Mucosa of descending colon (tissue), 3 donors: ENCODE results near the gene BCLAF1. TPM values are rescaled to one million over a fixed set of nuclear protein-coding genes. Genes with fewer than 3 reads are reported as not detected.
A peak's percentile ranks its signal among the peaks of the same experiment; 100 is the strongest.

ENCODE experiments used
- ATAC-seq: fragments of 200-7000 bp; cut with Tn5 transposase; one replicate; pipeline ENCODE4 v1.9.1; 2020; ENCODE audit warnings: mild to moderate bottlenecking, moderate library complexity
- DNase-seq, 3 donors: peaks; one replicate each; pipeline ENCODE4 v3.0.0-alpha.2; 2020
- H3K36me3 ChIP-seq: fragments of 200-600 bp; one replicate; pipeline ENCODE4 v1.8.0; 2021; ENCODE audit warnings: low read depth, mild to moderate bottlenecking
- H3K4me1 ChIP-seq: fragments of 200-600 bp; one replicate; pipeline ENCODE4 v1.8.0; 2021; ENCODE audit warnings: low read depth, mild to moderate bottlenecking
- H3K4me3 ChIP-seq: fragments of 200-600 bp; one replicate; pipeline ENCODE4 v1.8.0; 2021; ENCODE audit warnings: mild to moderate bottlenecking
- H3K9me3 ChIP-seq: fragments of 200-600 bp; one replicate; pipeline ENCODE4 v1.8.0; 2021; ENCODE audit warnings: mild to moderate bottlenecking
- intact Hi-C, 2 donors: fragments of 100-400 bp; cut with DNase I in 1 of 2; cut with micrococcal nuclease in 1 of 2; formaldehyde crosslinking; loops; one replicate each; pipeline versions ENCODE4 v1.11.0 to v1.11.1; 2022; cut with DNase I, micrococcal nuclease
- total RNA-seq, 3 donors: library from RNA; stranded (reverse); fragmentation: NEBNext Ultra II Directional in 2 of 3; extraction: Animal tissue kit (Norgen Biotek cat#: 25700) in 2 of 3; gene quantifications; one replicate each; pipeline versions ENCODE4 v1.2.1 to v1.2.4, GENCODE V29; 2021 to 2023
- TF ChIP-seq, protein P1 (sequence below): fragments of 200-600 bp; IDR thresholded peaks from one replicate; pipeline ENCODE4 v1.8.0; 2022; ENCODE audit warnings: antibody characterized with exemption, mild to moderate bottlenecking
- donor health status: DM: no; HTN: no; CAD: no; lungs with moderate emphysema.
- donor health status: DM: no; HTN: no; CAD: no.
- donor health status: DM: no; HTN: yes; CAD: no.

The BCLAF1 gene
- total RNA-seq, 3 donors from 2014 or later, result 111 to 130 (median 123) TPM

DNA sequence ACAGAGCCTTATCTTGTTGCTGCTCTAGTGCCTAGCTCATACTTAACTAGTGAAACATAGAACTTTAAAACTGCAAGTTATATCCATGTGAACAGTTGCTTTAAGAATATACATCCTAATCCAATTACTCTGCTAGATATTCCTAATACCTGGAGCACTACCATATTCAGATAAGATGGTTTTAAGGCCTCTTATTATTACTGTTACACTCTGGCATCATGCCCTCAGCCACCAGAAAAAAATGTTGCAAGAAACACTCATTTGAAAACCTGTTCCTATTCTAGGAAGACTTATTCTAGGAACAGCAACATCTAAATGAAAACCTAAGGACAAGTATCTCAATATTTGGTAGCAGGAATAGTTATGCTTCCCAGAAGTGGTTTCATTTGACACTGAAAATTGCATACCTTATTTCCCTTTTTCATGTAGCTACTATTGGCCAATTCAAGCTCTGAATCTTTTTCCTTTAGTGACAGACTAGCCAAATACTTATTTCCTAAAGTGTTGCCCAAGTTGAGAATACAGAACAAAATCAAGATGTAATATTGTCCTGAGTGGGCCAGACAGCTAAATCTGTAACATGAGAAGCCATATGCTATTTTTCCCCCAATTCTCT lies 34.7 kb downstream of the BCLAF1 start:
- TF ChIP-seq, protein P1, sequence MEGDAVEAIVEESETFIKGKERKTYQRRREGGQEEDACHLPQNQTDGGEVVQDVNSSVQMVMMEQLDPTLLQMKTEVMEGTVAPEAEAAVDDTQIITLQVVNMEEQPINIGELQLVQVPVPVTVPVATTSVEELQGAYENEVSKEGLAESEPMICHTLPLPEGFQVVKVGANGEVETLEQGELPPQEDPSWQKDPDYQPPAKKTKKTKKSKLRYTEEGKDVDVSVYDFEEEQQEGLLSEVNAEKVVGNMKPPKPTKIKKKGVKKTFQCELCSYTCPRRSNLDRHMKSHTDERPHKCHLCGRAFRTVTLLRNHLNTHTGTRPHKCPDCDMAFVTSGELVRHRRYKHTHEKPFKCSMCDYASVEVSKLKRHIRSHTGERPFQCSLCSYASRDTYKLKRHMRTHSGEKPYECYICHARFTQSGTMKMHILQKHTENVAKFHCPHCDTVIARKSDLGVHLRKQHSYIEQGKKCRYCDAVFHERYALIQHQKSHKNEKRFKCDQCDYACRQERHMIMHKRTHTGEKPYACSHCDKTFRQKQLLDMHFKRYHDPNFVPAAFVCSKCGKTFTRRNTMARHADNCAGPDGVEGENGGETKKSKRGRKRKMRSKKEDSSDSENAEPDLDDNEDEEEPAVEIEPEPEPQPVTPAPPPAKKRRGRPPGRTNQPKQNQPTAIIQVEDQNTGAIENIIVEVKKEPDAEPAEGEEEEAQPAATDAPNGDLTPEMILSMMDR, result no peak
- ATAC-seq, result no peak
- Histone ChIP-seq H3K9me3 (no peaks in the 10 kb centered on the region), H3K36me3 (no peaks in the 10 kb centered on the region), H3K4me1 (peaks cover 7% of the 10 kb centered on the region), H3K4me3 (no peak overlapping the region)
- intact Hi-C loops, result no loop called here
- no peak for DNase-seq

DNA sequence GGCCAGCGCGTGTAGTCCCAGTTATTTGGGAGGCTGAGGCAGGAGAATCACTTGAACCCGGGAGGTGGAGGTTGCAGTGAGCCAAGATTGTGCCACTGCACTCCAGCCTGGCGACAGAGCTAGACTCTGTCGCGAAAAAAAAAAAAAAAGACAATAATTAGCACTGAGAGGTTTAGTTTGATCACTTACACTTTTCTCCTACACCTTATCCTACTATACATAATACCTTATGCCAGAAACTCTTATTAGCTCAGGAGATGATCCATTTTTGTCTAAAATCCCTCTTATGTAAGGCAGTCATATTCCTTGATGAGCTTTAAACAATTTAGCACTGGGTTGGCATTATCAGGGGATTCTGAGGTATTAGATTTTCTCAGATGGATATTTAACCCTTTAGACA lies 35.9 kb downstream of the BCLAF1 start:
- no peaks in the 10 kb centered on the region for H3K36me3 ChIP-seq
- ATAC-seq (no peak), DNase-seq (no peak)
- TF ChIP-seq, protein P1, result no peak
- H3K4me3 ChIP-seq, result no peak overlapping the region
- peaks cover 15% of the 10 kb centered on the region for H3K4me1 ChIP-seq
- intact Hi-C loops, result no loop called here
- H3K9me3 ChIP-seq, result no peaks in the 10 kb centered on the region

DNA sequence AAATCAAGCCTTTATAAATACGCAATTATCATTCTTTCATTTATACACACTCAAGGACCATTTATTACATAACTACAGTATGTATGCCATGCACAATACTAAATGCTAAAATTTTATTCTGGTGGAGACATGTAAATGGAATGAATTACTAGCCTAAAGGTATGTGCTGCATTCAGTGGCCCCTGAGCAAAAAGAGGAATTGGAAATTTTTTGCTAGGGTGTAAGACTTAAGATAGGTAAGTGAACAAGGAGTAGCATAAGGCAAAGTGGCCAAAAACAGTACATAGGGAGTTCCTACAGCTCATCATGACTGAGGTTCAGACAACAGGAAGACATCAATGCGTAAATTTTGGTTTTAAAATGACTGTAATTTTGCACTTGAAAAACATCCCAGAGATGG lies 37.2 kb downstream of the BCLAF1 start:
- TF ChIP-seq, protein P1, result no peak
- intact Hi-C loops, result no loop called here
- ATAC-seq, result no peak

DNA sequence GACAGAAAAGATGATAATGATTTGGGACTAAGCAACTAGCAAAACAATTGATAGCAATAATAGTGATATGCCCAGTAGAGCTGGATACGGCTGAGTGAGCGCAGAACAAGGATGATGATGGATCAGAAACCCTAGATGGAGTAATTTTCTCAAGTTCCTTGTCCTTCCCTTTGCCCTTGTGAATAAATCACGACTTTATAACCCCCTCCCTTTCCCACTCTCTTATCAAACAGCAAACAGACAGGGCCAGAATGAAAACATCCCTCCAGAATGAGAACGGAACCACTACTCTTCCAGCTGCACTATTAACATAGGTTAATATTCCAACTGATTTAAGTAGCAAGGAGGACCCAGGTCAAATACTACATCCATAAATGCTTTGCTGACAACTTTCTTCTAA lies 38.3 kb downstream of the BCLAF1 start:
- Histone ChIP-seq H3K4me3 (no peak overlapping the region), H3K36me3 (no peaks in the 10 kb centered on the region), H3K4me1 (peaks cover 15% of the 10 kb centered on the region), H3K9me3 (no peaks in the 10 kb centered on the region)
- ATAC-seq (no peak), DNase-seq (no peak)
- TF ChIP-seq, protein P1, result no peak
- intact Hi-C loops, result no loop called here

More for the DNA sequence above, 37.2 kb downstream of the BCLAF1 start:
- Histone ChIP-seq H3K4me3 (no peak overlapping the region), H3K4me1 (peaks cover 15% of the 10 kb centered on the region), H3K9me3 (no peaks in the 10 kb centered on the region), H3K36me3 (no peaks in the 10 kb centered on the region)
- no peak for DNase-seq

DNA sequence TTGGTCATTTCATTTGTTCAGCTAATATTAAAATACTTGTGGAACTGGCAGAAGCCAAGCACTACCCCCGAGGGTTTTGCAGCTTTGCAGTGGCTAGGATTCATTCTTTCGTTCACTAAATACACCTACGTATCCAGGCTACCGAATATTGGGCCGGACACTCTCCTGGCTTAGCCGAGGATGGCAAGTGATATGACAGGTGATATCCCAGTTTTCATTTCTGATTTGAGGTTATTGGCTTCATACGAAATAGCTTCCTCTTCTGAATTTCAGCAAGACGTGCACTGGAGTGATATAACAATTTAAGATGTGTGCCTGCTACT lies 39.0 kb downstream of the BCLAF1 start:
- peak; percentile 5 for ATAC-seq
- no peaks in the 10 kb centered on the region for H3K9me3 ChIP-seq
- TF ChIP-seq, protein P1, result no peak

More for the DNA sequence above, 39.0 kb downstream of the BCLAF1 start:
- Histone ChIP-seq H3K4me3 (peak overlapping the region; percentile 47), H3K4me1 (peaks cover 15% of the 10 kb centered on the region), H3K36me3 (no peaks in the 10 kb centered on the region)
- DNase-seq, result no peak
- intact Hi-C loops, result no loop called here
